ENCODE results near the gene SVBP.

DNA sequence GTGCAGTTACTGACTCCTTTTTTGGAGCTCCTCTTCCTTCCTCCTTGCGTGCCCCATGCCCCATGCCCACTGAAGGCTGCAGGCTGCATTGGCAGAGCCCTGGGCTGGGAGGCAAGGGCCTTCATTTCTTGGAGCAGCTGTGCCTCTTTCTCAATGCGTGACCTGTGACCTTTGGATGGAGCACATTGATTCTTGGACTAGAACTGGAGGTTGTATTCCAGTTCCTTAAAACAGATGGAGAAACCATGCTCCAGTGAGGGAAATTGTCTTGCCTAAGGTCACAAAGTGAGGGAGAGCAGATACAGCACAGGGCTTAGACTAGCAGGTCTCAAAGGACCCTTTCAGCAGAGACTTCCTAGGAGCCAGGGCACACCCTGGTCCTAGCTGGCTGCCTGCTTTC, 23.4 kb downstream of the SVBP start:
- TF ChIP-seq, protein P1, sequence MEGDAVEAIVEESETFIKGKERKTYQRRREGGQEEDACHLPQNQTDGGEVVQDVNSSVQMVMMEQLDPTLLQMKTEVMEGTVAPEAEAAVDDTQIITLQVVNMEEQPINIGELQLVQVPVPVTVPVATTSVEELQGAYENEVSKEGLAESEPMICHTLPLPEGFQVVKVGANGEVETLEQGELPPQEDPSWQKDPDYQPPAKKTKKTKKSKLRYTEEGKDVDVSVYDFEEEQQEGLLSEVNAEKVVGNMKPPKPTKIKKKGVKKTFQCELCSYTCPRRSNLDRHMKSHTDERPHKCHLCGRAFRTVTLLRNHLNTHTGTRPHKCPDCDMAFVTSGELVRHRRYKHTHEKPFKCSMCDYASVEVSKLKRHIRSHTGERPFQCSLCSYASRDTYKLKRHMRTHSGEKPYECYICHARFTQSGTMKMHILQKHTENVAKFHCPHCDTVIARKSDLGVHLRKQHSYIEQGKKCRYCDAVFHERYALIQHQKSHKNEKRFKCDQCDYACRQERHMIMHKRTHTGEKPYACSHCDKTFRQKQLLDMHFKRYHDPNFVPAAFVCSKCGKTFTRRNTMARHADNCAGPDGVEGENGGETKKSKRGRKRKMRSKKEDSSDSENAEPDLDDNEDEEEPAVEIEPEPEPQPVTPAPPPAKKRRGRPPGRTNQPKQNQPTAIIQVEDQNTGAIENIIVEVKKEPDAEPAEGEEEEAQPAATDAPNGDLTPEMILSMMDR (IDR thresholded peaks at IDR 0.05), result no peak
- no peak for TF ChIP-seq POLR2A (IDR thresholded peaks at IDR 0.05)
